Spleen (tissue), 11 donors: Measurements from ENCODE around the gene OR5M8. TPM values are rescaled to one million over a fixed set of nuclear protein-coding genes. Genes with fewer than 3 reads are reported as not detected.

Source experiments
- DNase-seq: peaks from one replicate; pipeline ENCODE4 v3.0.0-alpha.2; 2020
- H3K27ac ChIP-seq, 8 donors: fragments of 200-600 bp; sonication (generic) in 7 of 8; 1 replicate in 4 of 8; 2 replicates in 4 of 8; pipeline versions ENCODE4 v1.5.0 to v1.8.0; 2016 to 2021; ENCODE audit warnings: inconsistent platforms in 4 of 8, mild to moderate bottlenecking in 4 of 8, moderate library complexity in 1 of 8
- H3K27me3 ChIP-seq, 7 donors: fragments of 200-600 bp; sonication (generic) in 6 of 7; replicated peaks in 1 of 7; 1 replicate in 4 of 7; 2 replicates in 3 of 7; pipeline versions ENCODE4 v1.5.0 to v1.8.0; 2016 to 2021; ENCODE audit warnings: inconsistent platforms in 3 of 7, mild to moderate bottlenecking in 1 of 7
- H3K36me3 ChIP-seq, 6 donors: fragments of 200-600 bp; sonication (generic) in 5 of 6; 1 replicate in 4 of 6; 2 replicates in 2 of 6; pipeline versions ENCODE4 v1.5.0 to v1.8.0; 2016 to 2021; ENCODE audit warnings: inconsistent platforms in 2 of 6
- H3K4me1 ChIP-seq, 6 donors: fragments of 200-600 bp; sonication (generic) in 5 of 6; 1 replicate in 3 of 6; 2 replicates in 3 of 6; pipeline versions ENCODE4 v1.5.0 to v1.8.0; 2016 to 2021; ENCODE audit warnings: inconsistent platforms in 3 of 6
- H3K4me3 ChIP-seq, 8 donors: fragments of 200-600 bp; sonication (generic) in 7 of 8; 1 replicate in 4 of 8; 2 replicates in 4 of 8; pipeline versions ENCODE4 v1.5.0 to v1.8.0; 2016 to 2021; ENCODE audit warnings: inconsistent platforms in 4 of 8, mild to moderate bottlenecking in 4 of 8, moderate library complexity in 2 of 8
- H3K9me3 ChIP-seq, 8 donors: fragments of 200-600 bp; sonication (generic) in 7 of 8; 1 replicate in 4 of 8; 2 replicates in 4 of 8; pipeline versions ENCODE4 v1.5.0 to v1.8.0; 2016 to 2021; ENCODE audit warnings: inconsistent platforms in 4 of 8
- POLR2A ChIP-seq, 3 donors: fragments of 450-650 bp; IDR thresholded peaks; one replicate each; pipeline ENCODE4 v1.5.1; 2017; ENCODE audit warnings: antibody characterized with exemption in 3 of 3, mild to moderate bottlenecking in 1 of 3
- POLR2AphosphoS5 ChIP-seq, 3 donors: sonication (generic); formaldehyde crosslinking; IDR thresholded peaks; one replicate each; pipeline ENCODE4 v1.5.1; 2017; ENCODE audit warnings: antibody characterized with exemption in 3 of 3
- WGBS, 5 donors: extraction: QIAGEN DNeasy Blood & Tissue Kit in 3 of 5; methylation state at CpG; one replicate each; pipeline versions ENCODE4 v1.1.5 to v1.1.7; 2013 to 2018; 5-methylcytosine and 5-hydroxymethylcytosine counted together
- intact Hi-C: fragments of 100-400 bp; cut with DNase I; formaldehyde crosslinking; loops from one replicate; pipeline ENCODE4 v1.15.0; 2023; ENCODE audit warnings: low total_unique reads
- polyA plus RNA-seq, 3 donors: library from polyadenylated mRNA; stranded (reverse); fragments of 200-250 nt; gene quantifications; one replicate each; pipeline ENCODE4 v1.2.1, GENCODE V29; 2013
- total RNA-seq, 7 donors: library from RNA; depleted of rRNA in 3 of 7; stranded (reverse); fragments of >200 nt in 3 of 7; fragmentation: NEBNext Ultra II Directional in 4 of 7; extraction: Animal tissue kit (Norgen Biotek cat#: 25700) in 4 of 7; gene quantifications; one replicate each; pipeline versions ENCODE4 v1.1.0 to v1.2.1, GENCODE V29; 2016 to 2021
- TF ChIP-seq, protein P1 (sequence below), 11 experiments: fragments of 200-600 bp in 7 of 11; fragments of 450-650 bp in 4 of 11; sonication (generic) in 4 of 11; IDR thresholded peaks in 8 of 11; conservative IDR thresholded peaks in 3 of 11; 1 replicate in 7 of 11; 2 replicates in 4 of 11; pipeline versions ENCODE4 v1.4.0 to v1.8.0; 2016 to 2021; ENCODE audit warnings: antibody characterized with exemption in 11 of 11, inconsistent platforms in 4 of 11, mild to moderate bottlenecking in 1 of 11
- donor health status: healthy with polysubstance abuse.
- donor health status: DM: no; HTN: no; CAD: no; lungs with moderate emphysema.
- donor health status: DM: no; HTN: no; CAD: no.
- donor health status: Bipolar disorder and iron deficiency.
- donor health status: healthy.
- donor health status: DM: no; HTN: no; CAD: no.
- donor health status: DM: yes; HTN: yes; CAD: no.

Gene OR5M8
- total and polyA plus RNA-seq, 10 donors, result not detected

DNA sequence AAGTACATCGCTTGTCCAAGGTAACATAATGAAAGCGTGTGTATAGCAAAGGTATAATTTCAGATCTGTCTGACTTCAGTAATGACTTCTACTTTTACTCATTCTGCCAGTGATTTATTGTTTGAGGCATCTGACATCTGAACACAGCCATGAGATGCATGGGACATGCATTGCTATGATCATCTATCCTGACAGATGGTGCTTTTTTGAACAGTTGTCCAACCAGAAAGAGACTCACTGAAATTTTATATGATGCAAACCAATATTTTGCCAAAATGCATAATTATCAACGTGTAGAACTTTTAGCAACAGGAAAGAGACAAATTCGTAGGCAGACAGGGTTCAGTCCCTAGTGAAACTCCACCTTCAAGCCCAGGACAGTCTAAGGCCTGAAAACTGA, 37.6 kb downstream of the OR5M8 start:
- Histone ChIP-seq H3K36me3 (no peaks in the 10 kb centered on the region), H3K4me3 (no peak overlapping the region), H3K27me3 (no peaks in the 10 kb centered on the region), H3K9me3 (peaks cover 0 to 14% (median 0%) of the 10 kb centered on the region in 8 donors), H3K4me1 (no peaks in the 10 kb centered on the region), H3K27ac (no peak overlapping the region)
- intact Hi-C loops, result no loop called here
- WGBS, 5 donors, result 65 to 77% (median 67%) methylated on average over 4 of the region's 4 CpGs
- no peak for TF ChIP-seq POLR2AphosphoS5 (IDR thresholded peaks at IDR 0.05)
- TF ChIP-seq POLR2A (IDR thresholded peaks at IDR 0.05), result no peak
- TF ChIP-seq, protein P1, sequence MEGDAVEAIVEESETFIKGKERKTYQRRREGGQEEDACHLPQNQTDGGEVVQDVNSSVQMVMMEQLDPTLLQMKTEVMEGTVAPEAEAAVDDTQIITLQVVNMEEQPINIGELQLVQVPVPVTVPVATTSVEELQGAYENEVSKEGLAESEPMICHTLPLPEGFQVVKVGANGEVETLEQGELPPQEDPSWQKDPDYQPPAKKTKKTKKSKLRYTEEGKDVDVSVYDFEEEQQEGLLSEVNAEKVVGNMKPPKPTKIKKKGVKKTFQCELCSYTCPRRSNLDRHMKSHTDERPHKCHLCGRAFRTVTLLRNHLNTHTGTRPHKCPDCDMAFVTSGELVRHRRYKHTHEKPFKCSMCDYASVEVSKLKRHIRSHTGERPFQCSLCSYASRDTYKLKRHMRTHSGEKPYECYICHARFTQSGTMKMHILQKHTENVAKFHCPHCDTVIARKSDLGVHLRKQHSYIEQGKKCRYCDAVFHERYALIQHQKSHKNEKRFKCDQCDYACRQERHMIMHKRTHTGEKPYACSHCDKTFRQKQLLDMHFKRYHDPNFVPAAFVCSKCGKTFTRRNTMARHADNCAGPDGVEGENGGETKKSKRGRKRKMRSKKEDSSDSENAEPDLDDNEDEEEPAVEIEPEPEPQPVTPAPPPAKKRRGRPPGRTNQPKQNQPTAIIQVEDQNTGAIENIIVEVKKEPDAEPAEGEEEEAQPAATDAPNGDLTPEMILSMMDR (IDR thresholded peaks at IDR 0.05 in 8 of 11, conservative IDR thresholded peaks at IDR 0.05 in 3 of 11), result no peak
- DNase-seq, result no peak

Other genes with a start within 250 kb of the OR5M8 start
- not detected for gene OR5T3, start 239.1 kb downstream of the OR5M8 start, total RNA-seq
- not detected for gene OR5T3, start 239.1 kb downstream of the OR5M8 start, polyA plus RNA-seq
- gene OR5T1, start 217.2 kb downstream of the OR5M8 start, total RNA-seq, result not detected
- not detected for gene OR5T1, start 217.2 kb downstream of the OR5M8 start, polyA plus RNA-seq
- gene OR8H1, start 199.1 kb downstream of the OR5M8 start, total RNA-seq, result not detected
- not detected for gene OR8H1, start 199.1 kb downstream of the OR5M8 start, polyA plus RNA-seq
- gene OR8K3, start 176.2 kb downstream of the OR5M8 start, total RNA-seq, result not detected
- not detected for gene OR8K3, start 176.2 kb downstream of the OR5M8 start, polyA plus RNA-seq
- not detected for gene OR8K1, start 145.3 kb downstream of the OR5M8 start, total RNA-seq
- gene OR8K1, start 145.3 kb downstream of the OR5M8 start, polyA plus RNA-seq, result not detected
- gene OR8J1, start 137.1 kb downstream of the OR5M8 start, total RNA-seq, result not detected
- not detected for gene OR8J1, start 137.1 kb downstream of the OR5M8 start, polyA plus RNA-seq
- not detected for gene OR8U1, start 115.7 kb downstream of the OR5M8 start, total RNA-seq
- gene OR8U1, start 115.7 kb downstream of the OR5M8 start, polyA plus RNA-seq, result not detected
- gene OR5AL1, start 78.7 kb downstream of the OR5M8 start, total RNA-seq, result not detected
- not detected for gene OR5AL1, start 78.7 kb downstream of the OR5M8 start, polyA plus RNA-seq
- gene OR5M3, start 18.0 kb downstream of the OR5M8 start, total RNA-seq, result not detected
- not detected for gene OR5M3, start 18.0 kb downstream of the OR5M8 start, polyA plus RNA-seq
- not detected for gene OR5M11, start 51.9 kb upstream of the OR5M8 start, total RNA-seq
- gene OR5M11, start 51.9 kb upstream of the OR5M8 start, polyA plus RNA-seq, result not detected
- not detected for gene OR5M10, start 86.4 kb upstream of the OR5M8 start, total RNA-seq
- gene OR5M10, start 86.4 kb upstream of the OR5M8 start, polyA plus RNA-seq, result not detected
- not detected for gene OR5M1, start 123.5 kb upstream of the OR5M8 start, total RNA-seq
- gene OR5M1, start 123.5 kb upstream of the OR5M8 start, polyA plus RNA-seq, result not detected
- not detected for gene OR5AP2, start 151.1 kb upstream of the OR5M8 start, total RNA-seq
- not detected for gene OR5AP2, start 151.1 kb upstream of the OR5M8 start, polyA plus RNA-seq
- not detected for gene OR5AR1, start 172.3 kb upstream of the OR5M8 start, total RNA-seq
- gene OR5AR1, start 172.3 kb upstream of the OR5M8 start, polyA plus RNA-seq, result not detected
- gene OR9G1, start 207.7 kb upstream of the OR5M8 start, total RNA-seq, result not detected
- not detected for gene OR9G1, start 207.7 kb upstream of the OR5M8 start, polyA plus RNA-seq